AG09309 (cell line): ENCODE measurements around the gene RPP25.

ENCODE experiments used
- DNase-seq: peaks from one replicate; pipeline ENCODE4 v3.0.0-alpha.2; 2010; ENCODE audit warnings: low read depth
- H3K4me3 ChIP-seq: 2 replicates; pipeline ENCODE4 v1.5.1; 2011; ENCODE audit warnings: mild to moderate bottlenecking, low read depth, low read length, moderate library complexity; ENCODE audit not compliant: control insufficient read depth
- CTCF ChIP-seq: IDR thresholded peaks from 2 replicates; pipeline ENCODE4 v1.5.1; 2011; ENCODE audit warnings: mild to moderate bottlenecking, low read depth, low read length, inconsistent platforms; ENCODE audit not compliant: insufficient read depth, control insufficient read depth; ENCODE audit errors: missing control alignments

The RPP25 gene

GRCh38 chr15:74907163-74907870, 49.3 kb downstream of the RPP25 start:
- TF ChIP-seq CTCF = no peak
- H3K4me3 ChIP-seq = peak overlapping the region; percentile 96
- no peak for DNase-seq

- TF ChIP-seq CTCF = no peak
- DNase-seq = peak; percentile 42
- H3K4me3 ChIP-seq = peak within 1 kb of the TSS; percentile 96
Measured at GRCh38 chr15:74906450-74907162, 50.0 kb downstream of the RPP25 start, which contains the start of gene FAM219B. FAM219B (minus strand) TSS chr15:74906851; CDS start chr15:74906800, 51 bp downstream.

- TF ChIP-seq CTCF = no peak
- H3K4me3 ChIP-seq = peak overlapping the region; percentile 96
Measured at GRCh38 chr15:74906067-74906449, 50.5 kb downstream of the RPP25 start.

More at GRCh38 chr15:74906067-74906449, 50.5 kb downstream of the RPP25 start:
- no peak for DNase-seq
